Melanocyte of skin (primary cell): ENCODE results near the gene FEN1. TPM values are rescaled to one million over a fixed set of nuclear protein-coding genes. Genes with fewer than 3 reads are reported as not detected.

Source experiments
- total RNA-seq, 2 donors: library from RNA; depleted of rRNA; stranded (reverse); fragments of >200 nt; gene quantifications; 2 replicates each; pipeline ENCODE4 v1.2.3, GENCODE V29; 2012

The FEN1 gene, protein sequence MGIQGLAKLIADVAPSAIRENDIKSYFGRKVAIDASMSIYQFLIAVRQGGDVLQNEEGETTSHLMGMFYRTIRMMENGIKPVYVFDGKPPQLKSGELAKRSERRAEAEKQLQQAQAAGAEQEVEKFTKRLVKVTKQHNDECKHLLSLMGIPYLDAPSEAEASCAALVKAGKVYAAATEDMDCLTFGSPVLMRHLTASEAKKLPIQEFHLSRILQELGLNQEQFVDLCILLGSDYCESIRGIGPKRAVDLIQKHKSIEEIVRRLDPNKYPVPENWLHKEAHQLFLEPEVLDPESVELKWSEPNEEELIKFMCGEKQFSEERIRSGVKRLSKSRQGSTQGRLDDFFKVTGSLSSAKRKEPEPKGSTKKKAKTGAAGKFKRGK
- 100 to 1,000 TPM in 1 of 2 donors, 10 to 100 TPM in 1; 56.4 to 110 TPM for total RNA-seq

DNA sequence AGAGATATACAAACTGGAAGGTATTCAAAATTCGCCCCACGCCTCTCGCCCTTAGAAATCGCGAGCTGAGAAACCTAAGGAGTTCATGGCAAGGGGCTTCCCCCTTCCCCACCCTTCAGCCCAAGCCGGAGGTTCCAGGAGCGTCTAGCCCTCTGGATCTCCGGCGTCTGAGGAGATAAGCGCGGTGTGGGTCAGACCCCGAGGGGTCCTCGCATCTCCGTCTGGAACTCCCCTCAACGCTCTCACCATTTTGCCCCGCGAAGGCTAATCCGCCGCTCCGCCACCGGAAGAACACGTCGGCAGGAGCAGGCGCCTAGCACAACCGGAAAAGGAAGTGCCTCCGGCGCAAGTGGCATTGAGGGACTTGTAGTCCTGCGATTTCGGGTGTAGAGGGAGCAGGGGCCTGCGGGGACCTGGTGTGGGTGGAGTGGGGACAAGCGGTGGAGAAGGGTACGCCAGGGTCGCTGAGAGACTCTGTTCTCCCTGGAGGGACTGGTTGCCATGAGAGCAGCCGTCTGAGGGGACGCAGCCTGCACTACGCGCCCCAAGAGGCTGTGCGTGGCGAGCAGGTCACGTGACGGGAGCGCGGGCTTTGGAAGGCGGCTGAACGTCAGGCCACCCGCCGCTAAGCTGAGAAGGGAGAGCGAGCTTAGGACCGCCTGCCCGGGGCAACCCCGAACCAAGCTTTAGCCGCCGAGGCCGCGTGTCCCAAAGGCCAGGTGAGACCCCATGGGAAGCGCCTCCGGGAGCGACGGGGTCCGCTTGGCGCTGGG, at the start of gene FEN1, which contains the start of gene TMEM258:
Gene FEN1 (plus strand): TSS at position 602 of the 773 bp plus-strand sequence. CDS start 2,451 bp downstream, outside the sequence.
Gene TMEM258 (minus strand): TSS at position 290 of the 773 bp plus-strand sequence. CDS start 41 bp downstream, at position 249.

GRCh38 chr11:61752117-61752924, 40.4 kb upstream of the FEN1 start, which contains the start of gene MYRF:
Gene MYRF, plus strand, starts transcription at chr11:61752636. Its CDS starts 109 bp downstream, at chr11:61752745.

GRCh38 chr11:61816736-61817455, 24.2 kb downstream of the FEN1 start, which contains the start of gene FADS1:
Gene FADS1, minus strand, starts transcription at chr11:61817003. Its CDS starts 74 bp downstream, at chr11:61816929.

DNA sequence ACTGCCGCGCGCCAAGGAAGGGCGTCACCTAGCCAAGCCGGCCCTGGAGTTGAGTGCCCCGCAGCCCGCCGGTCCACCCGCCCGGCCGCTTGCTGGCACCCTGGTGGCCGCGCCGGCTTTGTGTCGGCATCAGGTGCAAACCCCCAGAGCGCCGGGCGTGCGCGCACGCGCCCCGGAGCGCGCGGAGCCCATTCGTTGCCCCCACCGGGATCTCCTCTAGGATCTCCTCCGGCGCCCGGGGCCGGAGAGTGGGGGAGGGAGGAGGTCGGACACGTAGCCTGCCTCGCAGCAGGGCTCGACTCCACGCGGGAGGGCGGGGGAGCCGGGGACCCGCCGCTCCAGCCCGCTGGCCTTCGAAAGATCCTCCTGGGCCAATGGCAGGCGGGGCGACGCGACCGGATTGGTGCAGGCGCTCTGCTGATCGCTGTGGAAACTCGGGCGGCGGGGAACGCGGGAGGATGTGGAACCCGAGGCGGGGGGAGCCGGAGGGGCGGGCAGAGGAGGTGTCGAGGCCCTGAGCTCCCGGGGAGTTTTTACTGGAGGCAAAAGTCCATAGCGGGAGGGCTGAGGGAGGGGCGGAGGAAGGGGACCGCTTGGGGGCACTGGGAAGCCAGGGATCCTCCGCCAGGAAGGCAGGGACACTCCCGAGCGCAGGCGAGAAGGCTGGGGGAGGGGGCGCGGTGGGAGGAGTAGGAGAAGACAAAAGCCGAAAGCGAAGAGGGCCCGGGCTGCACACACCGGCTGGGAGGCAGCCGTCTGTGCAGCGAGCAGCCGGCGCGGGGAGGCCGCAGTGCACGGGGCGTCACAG, 35.1 kb downstream of the FEN1 start, which contains the start of gene FADS2:
Gene FADS2 (plus strand): TSS at position 730 of the 808 bp plus-strand sequence. CDS start 91 bp downstream, outside the sequence.

Other genes with a start within 250 kb of the FEN1 start
- under 1 TPM; under 0.01 to 0.67 TPM for gene SYT7, start 211.8 kb upstream of the FEN1 start, total RNA-seq
- 1 to 10 TPM; 2.0 to 2.4 TPM for gene DAGLA, start 112.5 kb upstream of the FEN1 start, total RNA-seq
- gene MYRF, start 40.3 kb upstream of the FEN1 start, total RNA-seq, result 1 to 10 TPM in 1 of 2 donors, under 1 TPM in 1; 0.33 to 1.7 TPM
- gene TMEM258, start 312 bp upstream of the FEN1 start, total RNA-seq, result 10 to 100 TPM; 62.3 to 85.3 TPM
- gene FADS1, start 24.1 kb downstream of the FEN1 start, total RNA-seq, result 100 to 1,000 TPM in 1 of 2 donors, 10 to 100 TPM in 1; 96.6 to 101 TPM
- 100 to 1,000 TPM; 316 to 379 TPM for gene FADS2, start 35.4 kb downstream of the FEN1 start, total RNA-seq
- gene FADS3, start 98.6 kb downstream of the FEN1 start, total RNA-seq, result 100 to 1,000 TPM in 1 of 2 donors, 10 to 100 TPM in 1; 65.7 to 134 TPM
- 10 to 100 TPM in 1 of 2 donors, 1 to 10 TPM in 1; 10.0 to 15.0 TPM for gene RAB3IL1, start 124.7 kb downstream of the FEN1 start, total RNA-seq
- gene BEST1, start 157.4 kb downstream of the FEN1 start, total RNA-seq, result 10 to 100 TPM in 1 of 2 donors, 1 to 10 TPM in 1; 7.0 to 60.9 TPM
- 100 to 1,000 TPM; 643 to 857 TPM for gene FTH1, start 174.7 kb downstream of the FEN1 start, total RNA-seq